Measurements from ENCODE around the gene CDH15.

DNA sequence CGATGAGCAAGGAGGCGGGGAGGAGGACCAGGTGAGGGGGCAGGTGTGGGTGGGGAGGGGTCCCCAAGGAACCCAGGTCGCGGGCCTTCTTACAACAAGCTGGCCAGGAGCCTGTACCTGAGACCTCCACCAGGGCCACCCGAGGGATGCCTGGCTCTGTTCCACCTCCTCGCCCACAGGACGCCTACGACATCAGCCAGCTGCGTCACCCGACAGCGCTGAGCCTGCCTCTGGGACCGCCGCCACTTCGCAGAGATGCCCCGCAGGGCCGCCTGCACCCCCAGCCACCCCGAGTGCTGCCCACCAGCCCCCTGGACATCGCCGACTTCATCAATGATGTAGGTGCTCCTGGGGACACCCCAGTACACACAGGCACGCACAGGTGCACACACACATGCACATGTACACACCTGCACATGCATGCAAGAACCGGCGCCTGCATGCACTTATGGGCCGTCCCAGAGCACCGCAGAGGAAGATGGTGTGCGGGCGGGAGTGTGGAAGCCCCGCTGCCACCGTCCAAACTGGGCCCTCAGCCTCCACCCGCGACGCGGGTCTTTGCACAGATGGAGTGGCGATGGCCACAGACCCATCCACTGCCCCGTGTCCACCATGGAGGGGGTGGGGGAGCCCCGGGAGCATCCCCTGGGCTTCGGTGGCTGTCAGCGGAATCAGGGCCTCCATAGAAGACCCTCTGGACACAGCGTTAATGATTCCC is 22.2 kb downstream of the CDH15 start:
- TF ChIP-seq POLR2A (IDR thresholded peaks at IDR 0.05; ENCODE audit: low read length) (no peak), EP300 (IDR thresholded peaks at IDR 0.05) (no peak), SREBF2 (IDR thresholded peaks at IDR 0.05) (no peak), NR3C1 (IDR thresholded peaks at IDR 0.05) (no peak), CTCF (IDR thresholded peaks at IDR 0.05) (no peak), POLR2AphosphoS2 (conservative IDR thresholded peaks at IDR 0.05; ENCODE audit: low read length) (no peak), HDAC2 (IDR thresholded peaks at IDR 0.05) (no peak), RNF2 (IDR thresholded peaks at IDR 0.05; ENCODE audit: borderline replicate concordance, low read depth) (no peak)
- TF ChIP-seq, protein P1, sequence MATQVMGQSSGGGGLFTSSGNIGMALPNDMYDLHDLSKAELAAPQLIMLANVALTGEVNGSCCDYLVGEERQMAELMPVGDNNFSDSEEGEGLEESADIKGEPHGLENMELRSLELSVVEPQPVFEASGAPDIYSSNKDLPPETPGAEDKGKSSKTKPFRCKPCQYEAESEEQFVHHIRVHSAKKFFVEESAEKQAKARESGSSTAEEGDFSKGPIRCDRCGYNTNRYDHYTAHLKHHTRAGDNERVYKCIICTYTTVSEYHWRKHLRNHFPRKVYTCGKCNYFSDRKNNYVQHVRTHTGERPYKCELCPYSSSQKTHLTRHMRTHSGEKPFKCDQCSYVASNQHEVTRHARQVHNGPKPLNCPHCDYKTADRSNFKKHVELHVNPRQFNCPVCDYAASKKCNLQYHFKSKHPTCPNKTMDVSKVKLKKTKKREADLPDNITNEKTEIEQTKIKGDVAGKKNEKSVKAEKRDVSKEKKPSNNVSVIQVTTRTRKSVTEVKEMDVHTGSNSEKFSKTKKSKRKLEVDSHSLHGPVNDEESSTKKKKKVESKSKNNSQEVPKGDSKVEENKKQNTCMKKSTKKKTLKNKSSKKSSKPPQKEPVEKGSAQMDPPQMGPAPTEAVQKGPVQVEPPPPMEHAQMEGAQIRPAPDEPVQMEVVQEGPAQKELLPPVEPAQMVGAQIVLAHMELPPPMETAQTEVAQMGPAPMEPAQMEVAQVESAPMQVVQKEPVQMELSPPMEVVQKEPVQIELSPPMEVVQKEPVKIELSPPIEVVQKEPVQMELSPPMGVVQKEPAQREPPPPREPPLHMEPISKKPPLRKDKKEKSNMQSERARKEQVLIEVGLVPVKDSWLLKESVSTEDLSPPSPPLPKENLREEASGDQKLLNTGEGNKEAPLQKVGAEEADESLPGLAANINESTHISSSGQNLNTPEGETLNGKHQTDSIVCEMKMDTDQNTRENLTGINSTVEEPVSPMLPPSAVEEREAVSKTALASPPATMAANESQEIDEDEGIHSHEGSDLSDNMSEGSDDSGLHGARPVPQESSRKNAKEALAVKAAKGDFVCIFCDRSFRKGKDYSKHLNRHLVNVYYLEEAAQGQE (IDR thresholded peaks at IDR 0.05) = no peak

All from A549 (cell line).